HG03439 (cell line): ENCODE measurements around the gene BMI1.
"Not testable (repeated sequence)": the region's sequence is repeated elsewhere in the genome, so short reads cannot be mapped to it uniquely, and the experiment has no call there.

Experiments used
- ATAC-seq: cut with Tn5 transposase; IDR thresholded peaks from one replicate; pipeline ENCODE4 v1.9.1; 2021; ENCODE audit warnings: mild to moderate bottlenecking, moderate library complexity; ENCODE audit not compliant: unreplicated experiment

Gene BMI1

DNA sequence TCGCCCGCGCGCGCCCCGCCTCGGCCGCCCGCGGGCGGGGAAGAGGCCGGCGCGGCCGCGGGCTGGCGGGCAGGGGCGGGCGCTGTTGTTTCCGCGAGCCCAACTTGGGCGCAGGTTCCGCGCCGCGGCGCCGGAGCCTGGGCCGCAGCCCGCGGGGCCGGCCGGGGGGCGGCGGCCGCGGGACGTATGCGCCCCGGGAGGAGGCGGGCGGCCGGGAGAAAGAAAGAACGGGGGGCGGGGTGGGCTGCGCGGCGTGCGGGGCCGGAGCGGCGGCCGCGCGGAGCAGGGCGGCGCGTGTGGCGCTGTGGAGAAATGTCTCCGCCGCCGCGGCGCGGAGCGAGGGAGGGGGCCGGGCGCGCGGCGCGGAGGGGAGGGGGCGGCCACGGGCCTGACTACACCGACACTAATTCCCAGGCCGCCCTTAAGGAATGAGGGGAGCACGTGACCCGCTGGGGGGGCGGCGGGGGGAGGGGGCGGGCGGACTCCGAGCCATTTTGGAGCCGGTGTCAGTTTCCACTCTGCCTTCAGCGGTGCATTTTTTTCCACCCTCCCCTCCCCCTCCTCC, at the start of gene BMI1:
Gene BMI1 (plus strand): TSS at position 509 of the 565 bp plus-strand sequence. CDS start 5,351 bp downstream, outside the sequence.
- ATAC-seq, result peak; percentile 12

GRCh38 chr10:22271786-22272185, 49.1 kb upstream of the BMI1 start:
- no peak for ATAC-seq

DNA sequence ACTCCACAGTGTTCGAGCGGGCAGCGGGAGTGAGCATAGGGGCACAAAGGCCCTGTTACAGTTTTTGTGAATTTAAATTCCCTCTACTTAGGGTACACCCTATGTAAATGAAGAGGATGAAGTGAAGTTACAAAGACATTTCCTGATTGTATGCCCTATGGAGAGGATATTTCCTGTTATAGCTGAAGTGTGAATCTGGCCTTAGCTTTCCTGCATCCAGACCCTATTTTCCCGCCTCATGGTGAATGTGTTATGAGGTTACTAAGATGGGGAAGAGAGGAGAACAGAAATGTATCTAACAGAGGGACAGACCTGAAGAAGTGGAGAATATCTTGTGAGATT, 42.5 kb upstream of the BMI1 start:
- no peak for ATAC-seq

GRCh38 chr10:22280078-22280477, 40.8 kb upstream of the BMI1 start:
- no peak for ATAC-seq

DNA sequence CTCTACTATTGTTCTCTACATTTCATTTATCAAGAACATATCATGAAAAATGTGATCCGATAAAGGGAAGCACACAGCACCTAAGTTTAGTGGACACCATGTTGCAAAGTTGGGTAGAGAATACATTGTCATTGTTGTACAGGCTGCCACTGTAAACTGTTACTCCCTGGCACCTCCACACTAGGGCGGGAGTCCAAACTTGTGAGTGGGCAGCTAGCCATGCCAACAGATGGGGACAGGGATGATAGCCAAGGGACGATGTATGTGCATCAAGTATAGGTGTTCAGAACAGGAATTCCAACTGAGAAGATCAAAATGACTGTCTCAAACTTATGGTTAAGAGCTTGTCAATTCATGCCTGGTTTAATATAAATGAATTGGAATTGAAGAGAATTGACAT, 35.8 kb upstream of the BMI1 start:
- ATAC-seq, result no peak

DNA sequence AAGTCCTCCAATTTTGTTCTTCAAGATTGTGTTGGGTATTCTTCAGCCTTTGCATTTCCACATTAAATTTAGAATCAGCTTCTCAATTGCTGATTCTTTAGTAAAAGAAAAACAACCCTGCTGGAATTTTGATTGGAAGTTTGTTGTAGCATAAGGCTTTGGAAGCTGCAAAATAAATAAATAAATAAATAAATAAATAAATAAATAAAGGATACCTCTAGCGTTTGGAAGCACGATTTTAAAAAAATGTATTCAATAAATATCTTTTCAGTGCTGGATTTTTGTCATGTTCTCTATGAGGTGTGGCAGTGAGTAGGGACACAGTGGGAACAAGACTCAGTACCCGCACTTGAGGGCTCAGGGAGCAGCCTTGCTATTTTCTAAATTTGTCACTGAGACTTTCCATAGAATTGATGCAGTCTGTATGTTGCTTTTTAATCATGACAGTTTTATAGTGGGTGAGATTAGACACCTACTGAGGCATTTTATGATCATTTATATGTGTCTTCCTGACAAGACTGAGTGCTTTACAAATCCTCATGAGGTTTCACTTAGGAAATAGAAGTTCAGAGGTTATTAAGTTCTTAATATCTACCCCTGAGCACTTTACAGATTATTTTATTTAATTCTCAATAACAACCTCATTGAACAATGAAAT, 27.0 kb upstream of the BMI1 start:
- ATAC-seq, result no peak

- ATAC-seq, result no peak
These were observed 26.2 kb upstream of the BMI1 start for GRCh38 chr10:22294694-22295093.

DNA sequence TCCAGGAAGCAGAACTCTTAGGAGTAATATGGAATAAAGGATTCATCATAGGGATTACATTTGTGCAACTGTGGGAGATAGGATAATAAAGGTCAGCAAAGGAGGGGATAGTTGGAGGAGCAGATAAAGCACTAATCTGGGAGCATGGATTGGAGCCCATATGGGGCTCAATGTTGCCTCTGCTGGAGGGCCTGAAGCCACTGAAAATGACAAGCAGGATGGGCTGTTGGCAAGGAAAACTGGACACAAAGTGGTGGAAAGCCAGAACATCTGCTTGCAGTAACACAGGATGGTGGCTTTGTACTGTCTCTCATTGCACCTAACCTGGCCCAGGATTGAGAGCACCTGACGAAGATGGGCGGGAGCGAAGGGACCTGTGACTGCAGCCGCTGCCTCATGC, 19.7 kb upstream of the BMI1 start:
- no peak for ATAC-seq

- ATAC-seq, result no peak
These were observed 17.4 kb upstream of the BMI1 start for GRCh38 chr10:22303461-22303860.

GRCh38 chr10:22305721-22306120, 15.2 kb upstream of the BMI1 start:
- no peak for ATAC-seq

- ATAC-seq, result peak; percentile 98
These were observed 12.5 kb upstream of the BMI1 start for GRCh38 chr10:22308390-22308789.

- no peak for ATAC-seq
These were observed 11.5 kb upstream of the BMI1 start for GRCh38 chr10:22309180-22310000.

DNA sequence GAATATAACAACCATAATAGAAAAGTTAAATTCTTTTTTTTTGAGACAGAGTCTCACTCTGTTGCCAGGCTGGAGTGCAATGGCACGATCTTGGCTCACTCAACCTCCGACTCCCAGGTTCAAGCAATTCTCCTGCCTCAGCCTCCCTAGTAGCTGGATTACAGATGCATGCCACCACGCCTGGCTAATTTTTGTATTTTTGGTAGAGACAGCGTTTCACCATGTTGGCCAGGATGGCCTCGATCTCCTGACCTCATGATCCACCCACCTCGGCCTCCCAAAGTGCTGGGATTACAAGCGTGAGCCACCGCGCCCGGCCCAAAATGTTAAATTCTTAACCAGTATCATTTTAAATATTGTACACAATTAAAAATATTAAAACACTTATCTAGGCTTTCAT, 10.9 kb upstream of the BMI1 start:
- ATAC-seq, result not testable (repeated sequence)

DNA sequence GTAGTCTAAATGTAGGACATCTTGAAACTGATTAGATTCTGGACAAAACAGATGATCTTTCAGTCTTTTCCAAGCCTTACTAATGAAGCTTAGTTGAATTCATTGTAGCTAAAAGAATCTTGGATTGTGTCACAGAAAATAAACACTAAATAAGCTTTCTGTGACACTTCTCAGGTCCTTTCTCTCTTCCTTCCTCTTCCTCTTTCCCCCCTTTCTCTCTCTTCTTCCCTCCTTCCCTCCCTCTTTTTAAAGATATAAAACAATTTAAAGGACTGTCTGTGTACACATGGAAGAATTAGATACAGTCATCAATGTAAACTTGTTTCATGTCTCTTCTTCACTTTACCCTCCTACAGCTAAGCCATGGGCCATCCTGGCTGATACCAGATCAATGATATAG, 10.0 kb upstream of the BMI1 start:
- ATAC-seq, result no peak

DNA sequence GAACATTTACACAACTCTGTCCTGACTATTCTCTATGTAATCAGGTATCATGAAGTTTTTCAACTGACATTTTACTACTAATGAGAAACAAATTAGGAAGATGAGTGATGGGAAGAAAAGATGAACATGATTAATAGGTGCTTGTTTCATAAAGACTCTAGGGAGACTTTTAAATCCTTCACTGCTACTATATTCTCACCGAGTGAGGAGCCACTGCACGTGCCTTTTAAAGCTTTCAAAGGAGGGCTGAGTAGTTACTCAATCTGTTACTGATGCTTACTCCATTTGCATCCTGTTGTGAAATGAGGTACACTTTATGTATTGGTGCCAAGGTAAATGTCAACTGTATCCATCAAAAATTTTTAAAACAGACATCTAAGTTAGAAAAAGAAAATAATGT, 6.0 kb upstream of the BMI1 start:
- ATAC-seq, result no peak

DNA sequence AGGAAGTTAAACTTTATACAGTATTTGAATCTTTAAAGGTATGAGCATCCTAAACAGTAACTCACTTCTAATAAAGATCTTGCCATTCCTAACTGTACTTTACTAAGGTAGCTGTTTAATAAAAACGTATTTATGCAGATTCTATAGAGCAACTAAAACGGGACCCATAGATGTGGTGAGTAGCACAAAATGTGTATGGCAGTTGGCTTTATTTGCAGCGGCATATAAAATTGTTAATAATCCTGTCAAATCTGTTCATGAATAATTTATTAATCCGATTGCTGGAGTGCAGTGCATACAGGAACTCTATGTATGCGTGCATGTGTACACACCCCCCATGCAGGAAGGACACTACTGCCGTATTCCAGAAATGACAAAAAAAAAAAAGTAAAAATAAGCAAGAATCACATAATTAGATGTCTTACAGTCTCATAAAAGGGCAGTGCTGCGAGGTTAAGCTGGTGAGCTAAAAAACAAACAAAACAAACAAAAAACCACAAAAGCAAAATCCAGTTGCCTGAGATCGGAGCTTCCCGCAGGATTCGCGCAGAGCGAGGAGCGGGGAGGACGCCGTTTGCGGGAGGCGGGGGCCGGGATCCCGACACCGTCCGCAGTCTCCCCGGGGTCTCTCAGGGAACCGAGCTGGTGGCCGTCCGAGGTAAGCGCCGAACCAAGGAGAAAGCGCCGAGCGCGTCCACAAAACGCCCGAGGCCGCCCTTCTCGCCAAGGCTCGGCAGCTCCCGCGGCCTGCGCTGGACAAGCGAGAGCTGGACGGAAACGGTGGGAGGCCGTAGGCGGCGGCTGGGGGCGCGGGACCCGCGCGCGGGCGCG, 5.2 kb upstream of the BMI1 start:
- ATAC-seq, result peak; percentile 25

DNA sequence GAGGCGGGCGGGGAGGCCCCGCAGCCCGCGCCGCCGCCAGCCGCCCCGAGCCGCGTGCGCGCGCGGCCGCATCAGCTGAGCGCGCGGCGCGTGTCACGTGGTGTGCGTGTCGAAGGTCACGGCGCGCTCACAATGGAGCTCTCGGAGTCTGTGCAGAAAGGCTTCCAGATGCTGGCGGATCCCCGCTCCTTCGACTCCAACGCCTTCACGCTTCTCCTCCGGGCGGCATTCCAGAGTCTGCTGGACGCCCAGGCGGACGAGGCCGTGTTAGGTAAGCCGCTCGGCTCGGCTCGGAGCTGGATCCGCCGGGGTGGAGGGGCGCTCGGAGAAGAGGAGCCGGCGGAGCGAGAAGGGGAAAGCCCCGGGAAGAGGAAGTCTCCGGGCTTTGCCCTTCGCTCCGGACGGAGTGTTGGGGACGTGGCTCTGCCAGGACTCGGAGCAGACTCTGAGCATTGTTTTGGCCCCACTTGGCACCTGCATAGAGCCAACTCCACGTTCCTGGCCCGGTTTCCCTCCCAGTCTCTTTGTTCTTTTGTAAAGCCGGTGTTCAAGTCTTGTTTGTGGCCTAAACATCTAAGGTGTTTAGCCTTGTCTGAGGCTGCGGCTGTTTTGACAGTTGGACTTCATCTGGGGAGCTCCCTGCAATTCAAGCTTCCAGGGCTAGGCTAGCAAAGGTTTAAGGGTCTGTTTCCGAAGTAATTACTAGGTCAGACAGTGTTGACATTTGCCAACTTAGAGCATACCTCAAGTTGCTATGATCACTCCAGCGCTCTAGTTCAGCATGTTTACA, 4.4 kb upstream of the BMI1 start, which contains the start of gene COMMD3:
Gene COMMD3 (plus strand): TSS at position 103 of the 790 bp plus-strand sequence. CDS start 30 bp downstream, at position 133.
- ATAC-seq, result peak; percentile 65

DNA sequence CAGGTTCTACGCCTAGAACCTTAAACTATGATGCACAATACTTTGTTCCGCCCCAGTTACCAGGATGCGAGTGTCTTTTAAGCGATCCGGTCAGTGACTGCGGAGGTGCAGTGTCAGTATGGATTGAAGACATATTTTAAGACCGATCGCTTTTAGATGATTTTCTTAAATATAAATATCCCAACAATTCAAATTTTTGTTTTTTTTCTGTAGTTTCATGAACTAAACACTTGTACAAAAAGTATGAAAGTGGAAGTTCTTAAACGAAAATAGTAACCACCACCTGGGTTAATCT, 3.9 kb upstream of the BMI1 start:
- ATAC-seq, result peak; percentile 23

DNA sequence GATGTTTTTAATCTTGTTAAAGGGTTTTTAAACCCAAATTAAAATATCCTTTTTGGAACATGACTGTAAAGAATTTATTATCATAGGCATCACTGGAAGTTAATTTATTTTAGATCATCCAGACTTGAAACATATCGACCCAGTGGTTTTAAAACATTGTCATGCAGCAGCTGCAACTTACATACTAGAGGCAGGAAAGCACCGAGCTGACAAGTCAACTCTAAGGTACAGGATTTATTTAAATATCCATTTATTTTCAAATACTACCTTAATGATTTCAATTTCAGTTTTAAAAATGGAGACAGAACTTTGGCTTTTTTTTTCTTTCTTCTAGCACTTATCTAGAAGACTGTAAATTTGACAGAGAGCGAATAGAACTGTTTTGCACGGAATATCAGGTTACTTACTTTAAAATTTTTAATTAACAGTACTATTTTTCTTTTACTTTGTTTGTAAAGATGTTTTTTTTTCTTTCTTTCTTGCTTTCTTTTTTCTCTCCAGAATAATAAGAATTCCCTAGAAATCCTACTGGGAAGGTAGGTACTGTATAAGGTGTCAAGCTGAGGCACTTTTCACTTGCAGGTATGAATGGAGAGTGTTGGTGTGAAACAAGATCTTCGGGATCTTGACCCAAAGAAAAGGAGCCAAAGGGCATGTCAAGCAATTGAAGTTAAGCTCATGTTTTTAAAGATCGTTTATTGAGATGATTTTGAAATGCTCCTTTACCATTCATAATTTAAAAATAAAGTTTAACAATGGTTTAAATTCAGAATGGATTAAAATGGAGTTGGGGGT, 2.9 kb upstream of the BMI1 start:
- no peak for ATAC-seq

DNA sequence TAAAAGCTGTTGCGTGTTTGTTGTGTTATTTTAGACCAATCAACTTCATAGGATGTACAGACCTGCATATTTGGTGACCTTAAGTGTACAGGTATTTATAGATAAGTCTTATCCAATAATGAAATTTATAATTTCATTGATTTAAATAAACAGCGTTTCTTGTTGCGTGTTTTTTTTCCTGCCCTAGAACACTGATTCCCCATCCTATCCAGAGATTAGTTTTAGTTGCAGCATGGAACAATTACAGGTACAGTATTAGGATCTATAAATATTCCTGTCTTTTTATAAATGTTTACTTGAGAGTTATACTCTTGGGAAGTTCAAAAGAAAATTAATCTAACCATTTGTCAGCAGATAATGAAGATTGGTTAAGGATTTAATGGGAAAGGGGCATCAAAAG, 2.1 kb upstream of the BMI1 start:
- ATAC-seq, result no peak
